GM21576 (cell line): ENCODE measurements around the gene EXOSC9.
A peak's percentile ranks its signal among the peaks of the same experiment; 100 is the strongest.

ENCODE experiments used
- ATAC-seq: cut with Tn5 transposase; IDR thresholded peaks from one replicate; pipeline ENCODE4 v1.9.1; 2021; ENCODE audit warnings: mild to moderate bottlenecking, moderate library complexity; ENCODE audit not compliant: unreplicated experiment

EXOSC9 gene

GRCh38 chr4:121822796-121823504, 21.8 kb downstream of the EXOSC9 start:
- peak; percentile 44 for ATAC-seq

GRCh38 chr4:121823505-121824170, 22.5 kb downstream of the EXOSC9 start, which contains the start of gene CCNA2:
TSS of gene CCNA2 (minus strand) at chr4:121823883. CDS start at chr4:121823628, 255 bp downstream.
- ATAC-seq = peak; percentile 93

GRCh38 chr4:121824171-121824527, 23.0 kb downstream of the EXOSC9 start:
- ATAC-seq = no peak

- ATAC-seq = no peak
Observed at GRCh38 chr4:121824950-121825349, 23.8 kb downstream of the EXOSC9 start.

- ATAC-seq = no peak
Observed at GRCh38 chr4:121827853-121828252, 26.7 kb downstream of the EXOSC9 start.

- ATAC-seq = no peak
Observed at GRCh38 chr4:121829511-121829910, 28.4 kb downstream of the EXOSC9 start.

GRCh38 chr4:121838136-121838535, 37.0 kb downstream of the EXOSC9 start:
- no peak for ATAC-seq

GRCh38 chr4:121842862-121843261, 41.7 kb downstream of the EXOSC9 start:
- ATAC-seq = no peak

- no peak for ATAC-seq
Observed at GRCh38 chr4:121846662-121847061, 45.5 kb downstream of the EXOSC9 start.

GRCh38 chr4:121851354-121851753, 50.2 kb downstream of the EXOSC9 start:
- ATAC-seq = no peak

- ATAC-seq = no peak
Observed at GRCh38 chr4:121860121-121860520, 59.0 kb downstream of the EXOSC9 start.

GRCh38 chr4:121861426-121861825, 60.3 kb downstream of the EXOSC9 start:
- ATAC-seq = no peak

GRCh38 chr4:121863799-121864198, 62.7 kb downstream of the EXOSC9 start:
- no peak for ATAC-seq
